HG02884 (cell line): ENCODE measurements around the gene ARSI.

Experiments
- ATAC-seq: cut with Tn5 transposase; IDR thresholded peaks from one replicate; pipeline ENCODE4 v1.9.1; 2021; ENCODE audit warnings: mild to moderate bottlenecking, moderate library complexity; ENCODE audit not compliant: unreplicated experiment

The ARSI gene

DNA sequence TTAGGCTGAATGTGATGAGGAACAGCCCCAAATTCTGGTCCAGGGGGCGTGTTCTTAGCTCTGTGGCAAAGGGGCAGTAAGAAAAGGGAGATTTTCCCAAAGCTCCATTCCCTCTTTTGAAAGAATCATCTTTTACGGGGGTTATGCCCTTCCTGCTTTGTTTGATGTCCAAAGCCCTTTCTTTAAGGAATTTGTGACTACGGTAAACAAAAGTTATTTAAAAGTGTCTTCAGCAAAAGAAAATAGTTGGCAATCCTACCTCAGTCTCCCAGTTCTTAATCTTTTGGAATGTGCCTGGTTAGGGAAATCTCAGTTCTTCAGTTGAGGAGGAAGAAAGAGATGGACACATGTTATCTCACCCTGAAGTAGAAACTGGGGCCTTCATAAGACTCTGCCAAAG, 24.4 kb upstream of the ARSI start:
- ATAC-seq: no peak

DNA sequence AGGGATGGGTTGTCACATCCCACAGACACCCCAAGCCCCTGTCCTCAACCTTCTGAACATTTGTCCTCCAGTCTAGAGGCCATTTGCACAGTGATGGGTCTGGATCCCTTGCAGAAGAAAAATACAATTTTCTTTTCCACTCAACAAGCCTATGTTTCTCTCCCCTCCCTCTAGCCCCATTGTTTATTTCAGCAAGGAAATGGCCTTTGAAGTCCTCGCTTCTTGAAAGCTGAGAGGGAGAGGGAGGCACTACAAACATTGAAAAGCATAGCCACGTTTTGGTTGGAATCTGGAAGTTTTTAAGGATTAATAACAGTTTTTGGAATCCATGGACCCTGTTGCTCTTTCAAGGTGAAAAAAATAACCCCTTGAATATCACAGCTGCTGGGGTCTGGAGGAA, 24.0 kb upstream of the ARSI start:
- no peak for ATAC-seq

DNA sequence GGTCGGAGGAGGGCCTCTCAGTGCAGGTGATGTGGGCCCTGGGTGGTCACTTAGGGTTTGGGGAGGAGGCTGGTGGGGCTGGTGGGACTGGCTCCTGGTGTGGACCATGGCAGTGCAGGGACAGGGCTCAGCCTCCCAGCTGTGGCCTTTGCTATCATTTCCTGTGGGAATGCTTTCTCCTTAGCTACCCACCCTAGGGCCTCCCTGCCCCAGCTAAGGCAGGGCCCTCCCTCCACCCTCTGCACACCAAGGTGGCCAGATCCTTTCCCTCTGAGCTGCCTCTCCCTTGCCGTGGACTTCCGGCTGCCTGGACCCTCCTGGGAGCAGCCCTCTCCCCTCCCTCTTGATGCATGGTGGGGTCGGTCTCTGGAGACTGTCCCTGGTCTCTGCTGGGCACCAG, 22.7 kb upstream of the ARSI start:
- no peak for ATAC-seq

DNA sequence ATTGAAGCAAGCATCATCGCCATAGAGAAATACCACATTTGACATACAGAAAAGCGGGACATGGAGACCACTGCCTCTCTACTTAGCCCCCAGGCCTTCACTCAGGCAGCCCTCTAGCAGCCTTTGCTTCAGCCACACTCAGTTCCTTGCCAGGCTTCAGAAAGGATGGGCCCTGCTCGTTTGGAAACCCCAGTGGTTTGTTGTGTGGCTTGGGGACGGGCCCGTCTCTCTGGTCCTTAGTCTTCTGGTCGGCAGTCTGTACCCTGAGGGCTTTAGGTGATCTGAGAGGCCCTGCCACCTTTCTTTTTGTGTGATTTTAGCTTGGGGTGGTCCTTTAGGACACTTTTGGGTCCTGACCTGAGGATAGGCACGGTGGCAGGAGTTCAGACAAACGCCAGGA, 21.1 kb upstream of the ARSI start:
- no peak for ATAC-seq

DNA sequence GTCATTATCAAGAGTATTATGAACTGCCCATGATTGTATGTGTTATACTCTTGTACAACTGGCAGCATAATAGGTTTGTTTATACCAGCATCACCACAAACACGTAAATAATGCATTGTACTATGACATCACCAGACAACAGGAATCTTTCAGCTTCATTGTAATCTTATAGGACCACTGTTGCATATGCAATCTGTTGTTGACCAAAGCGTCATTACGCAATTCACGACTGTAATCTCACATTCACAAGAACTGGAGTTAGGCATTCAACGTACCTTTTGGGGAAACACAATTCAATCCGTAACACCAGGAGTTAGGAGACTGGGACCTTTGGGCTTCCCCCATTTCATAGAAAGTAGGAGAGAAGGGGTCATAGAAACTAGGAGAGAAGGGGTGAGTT, 20.4 kb upstream of the ARSI start:
- no peak for ATAC-seq

DNA sequence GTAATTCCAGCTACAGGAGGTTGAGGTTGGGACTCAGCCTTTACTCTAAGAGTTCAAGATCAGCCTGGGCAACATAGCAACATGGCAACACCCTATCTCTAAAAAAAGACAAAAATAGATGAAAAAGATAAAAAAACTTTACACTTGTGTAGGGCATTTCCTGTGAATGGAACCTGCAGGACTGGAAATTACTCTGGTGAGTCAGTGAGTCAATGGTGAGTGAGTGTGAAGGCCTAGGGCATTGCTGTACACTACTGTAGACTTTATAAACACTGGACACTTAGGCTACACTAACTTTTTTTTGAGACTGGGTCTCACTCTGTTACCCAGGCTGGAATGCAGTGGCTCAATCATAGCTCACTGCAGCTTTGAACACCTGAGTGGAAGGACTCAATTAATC, 19.5 kb upstream of the ARSI start:
- ATAC-seq: no peak

DNA sequence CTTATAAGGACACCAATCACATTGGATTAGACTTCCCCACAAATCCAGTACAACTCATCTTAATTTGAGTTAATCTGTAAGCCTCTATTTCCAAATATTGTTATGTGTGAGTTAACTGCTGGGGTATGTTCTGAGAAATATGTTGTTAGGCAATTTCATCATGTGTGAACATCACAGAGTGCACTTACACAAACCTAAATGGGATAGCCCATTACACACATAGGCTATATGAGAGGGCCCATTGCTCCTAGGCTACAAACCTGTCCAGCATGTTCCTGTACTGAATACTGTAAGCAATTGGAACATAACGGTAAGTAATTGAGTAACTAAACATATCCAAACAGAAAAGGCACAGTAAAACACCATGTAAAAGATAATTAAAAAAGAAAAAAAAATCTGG, 19.1 kb upstream of the ARSI start:
- ATAC-seq: no peak

DNA sequence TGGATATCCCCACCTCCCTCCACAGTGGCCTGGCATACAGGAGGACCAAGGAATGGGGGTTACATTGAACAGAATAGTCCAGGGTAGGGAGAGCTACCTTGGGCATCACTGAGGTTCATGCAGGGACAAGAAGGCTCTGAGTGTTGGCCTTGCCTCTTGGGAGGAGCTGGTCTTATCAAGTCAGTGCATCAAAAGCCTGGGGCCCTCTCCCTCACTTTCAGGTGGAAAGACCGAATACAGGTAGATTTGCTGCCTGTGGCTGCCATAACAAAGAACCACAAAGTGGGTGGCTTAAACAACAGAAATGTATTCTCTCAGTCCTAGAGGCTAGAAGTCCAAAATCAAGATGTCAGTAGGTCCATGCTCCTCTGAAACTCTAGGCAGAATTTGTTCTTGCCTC, 18.5 kb upstream of the ARSI start:
- no peak for ATAC-seq

DNA sequence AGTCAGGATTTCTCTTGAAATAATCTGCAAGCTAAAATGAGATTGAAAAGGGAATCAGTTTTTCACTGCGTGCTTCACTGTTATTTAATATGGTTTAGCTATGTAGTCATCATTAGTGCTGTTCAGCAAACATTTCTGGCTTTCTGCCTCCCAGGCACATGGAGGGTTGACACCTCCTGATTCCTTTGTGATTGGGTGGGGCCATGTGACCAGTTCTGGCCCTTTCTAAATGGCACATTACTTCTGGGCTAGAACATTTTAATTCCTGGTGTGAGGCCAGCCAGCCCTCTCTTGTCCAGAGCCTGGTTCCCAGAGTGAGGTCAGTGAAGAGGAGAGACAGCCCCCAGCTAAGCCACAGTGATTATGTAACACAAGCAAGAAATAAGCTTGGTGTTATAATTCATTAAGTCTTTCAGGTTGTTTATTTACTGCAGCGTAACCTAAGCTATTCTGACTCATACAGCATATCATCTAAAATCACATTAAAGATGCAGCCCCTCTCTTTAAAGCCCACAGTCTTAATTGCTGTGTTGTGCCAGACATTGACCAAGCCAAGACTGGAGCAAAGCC, 17.4 kb upstream of the ARSI start:
- ATAC-seq: no peak

DNA sequence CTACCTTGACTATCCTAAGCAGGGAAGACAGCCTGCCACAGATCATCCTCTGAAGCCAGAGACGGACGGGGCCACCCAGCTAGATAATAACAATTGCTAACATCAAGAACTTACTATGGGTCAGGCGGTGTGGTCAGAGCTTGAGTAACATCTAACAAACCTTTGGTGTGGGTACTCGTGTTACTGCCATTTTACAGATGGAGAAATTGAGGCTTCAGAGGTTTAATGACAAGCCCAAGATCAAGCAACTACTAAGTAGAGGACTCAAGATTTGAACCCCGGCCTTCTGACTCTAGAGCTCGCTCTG, 16.7 kb upstream of the ARSI start:
- ATAC-seq: no peak

DNA sequence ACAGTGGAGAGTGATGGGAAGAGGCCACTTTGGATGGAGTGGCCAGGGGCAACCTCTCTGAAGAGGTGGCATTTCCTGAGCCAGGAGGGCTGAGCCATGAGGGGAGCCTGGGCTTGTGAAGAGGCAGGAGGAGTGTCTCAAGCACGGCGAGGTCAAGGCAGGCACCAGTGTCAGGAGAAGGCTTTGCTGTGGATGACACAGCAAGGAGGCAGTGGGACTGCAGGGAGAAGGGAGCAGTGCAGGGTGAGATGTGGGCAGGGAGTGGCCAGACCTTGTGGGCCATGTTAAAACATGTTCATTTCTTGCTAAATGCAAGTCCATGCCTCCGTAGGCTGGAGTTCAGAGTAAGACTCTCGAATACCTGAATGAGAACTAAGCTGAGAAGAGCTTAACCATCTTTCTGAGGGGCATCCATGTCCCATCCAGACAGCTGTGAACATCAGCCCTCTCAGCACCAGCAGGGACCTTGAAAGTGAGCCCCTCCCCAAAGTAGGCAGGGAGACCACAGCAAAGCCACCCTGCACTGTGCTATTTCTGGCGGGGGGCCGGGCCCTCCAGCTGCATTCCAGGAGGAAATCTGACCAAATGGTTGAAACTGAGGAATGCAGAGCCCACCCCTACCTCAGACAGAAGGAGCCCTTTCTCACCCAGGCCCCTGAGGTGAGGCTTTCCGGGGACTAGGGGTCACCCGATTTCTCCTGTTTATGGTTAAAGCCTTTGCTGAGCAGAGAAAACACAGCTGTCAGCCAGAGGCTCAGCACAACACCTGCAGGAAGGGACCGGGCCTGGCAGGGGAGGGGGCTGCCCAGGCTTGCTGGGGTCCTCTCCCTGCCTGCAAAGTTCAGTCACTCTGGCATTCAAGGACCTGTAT, 16.1 kb upstream of the ARSI start:
- ATAC-seq: no peak

DNA sequence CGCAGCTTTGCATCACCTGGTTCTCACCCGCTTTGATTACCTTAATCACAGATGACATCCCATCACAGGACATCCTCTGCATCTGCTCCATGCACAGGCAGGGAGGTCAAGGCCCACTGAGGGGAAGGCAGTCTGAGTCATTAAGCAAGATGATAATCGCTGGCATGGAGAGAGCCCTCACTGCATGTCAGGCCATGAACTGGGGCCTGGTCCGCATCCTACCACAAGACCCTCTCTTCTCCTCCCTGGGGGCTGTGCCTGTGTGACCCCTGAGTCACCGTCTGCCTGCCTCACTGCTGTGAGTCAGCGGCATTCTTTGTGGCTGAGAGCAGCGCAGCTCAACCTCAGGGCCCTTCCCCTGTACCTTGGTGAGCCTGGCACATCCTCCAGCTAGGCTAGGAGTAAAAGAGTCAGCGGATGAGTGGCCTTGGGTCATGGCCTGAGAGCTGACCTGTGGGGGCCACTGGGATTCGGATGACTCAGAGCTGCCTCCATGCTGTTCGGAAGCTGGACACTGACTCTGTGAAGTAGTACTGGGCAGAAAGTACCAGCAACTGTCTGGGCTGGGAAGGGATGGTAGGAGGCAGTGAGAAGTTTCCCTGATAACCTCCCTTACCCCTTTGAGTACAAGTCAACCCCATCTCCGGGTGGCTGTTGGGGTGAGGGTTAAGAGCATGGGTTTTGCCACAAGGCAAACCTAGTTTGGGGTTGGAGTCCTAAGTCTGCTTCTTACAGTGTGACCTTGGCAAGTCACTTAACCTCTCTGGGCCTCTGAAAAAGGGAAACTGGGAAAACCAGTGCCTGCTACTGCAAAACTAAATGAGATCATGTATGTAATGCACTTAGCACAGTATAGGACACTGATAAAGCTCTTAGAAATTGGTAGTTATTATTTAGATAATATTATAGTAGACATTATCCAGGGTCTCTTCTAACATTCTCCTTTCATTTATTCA, 14.6 kb upstream of the ARSI start:
- ATAC-seq: no peak

DNA sequence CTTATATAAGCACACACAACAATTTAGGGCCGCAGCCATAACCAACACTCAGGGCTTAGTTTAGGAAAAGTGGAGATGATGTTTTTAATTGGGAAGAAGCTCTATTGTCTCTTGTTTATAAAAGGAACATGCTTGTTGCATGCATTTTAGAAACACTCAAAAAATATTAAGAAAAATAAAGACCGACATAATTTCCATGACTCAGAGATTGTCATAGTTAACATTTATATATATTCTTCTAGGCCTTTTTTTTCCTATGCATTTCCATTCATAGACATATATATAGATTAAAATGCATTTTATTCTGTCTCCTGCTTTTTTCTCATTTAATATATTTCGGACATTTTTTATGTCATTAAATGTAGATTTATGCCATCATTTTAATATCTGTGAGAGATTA, 13.6 kb upstream of the ARSI start:
- ATAC-seq: no peak

DNA sequence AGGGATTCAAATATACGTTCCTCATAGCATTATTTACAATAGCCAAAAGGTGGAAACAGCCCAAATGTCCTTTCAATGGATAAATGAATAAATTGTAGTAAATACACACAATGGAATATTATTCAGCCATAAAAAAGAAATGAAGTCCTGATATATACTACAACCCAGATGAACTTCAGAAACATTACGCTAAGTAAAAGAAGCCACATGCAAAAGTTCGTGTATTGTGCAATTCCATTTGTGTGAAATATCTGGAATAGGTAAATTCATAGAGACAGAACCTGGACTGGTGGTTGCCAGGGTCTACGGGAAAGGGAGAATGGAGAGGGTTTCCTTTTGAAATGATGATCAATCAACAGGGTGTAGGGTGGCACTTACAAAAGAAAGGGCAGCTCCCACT, 12.5 kb upstream of the ARSI start:
- ATAC-seq: no peak

DNA sequence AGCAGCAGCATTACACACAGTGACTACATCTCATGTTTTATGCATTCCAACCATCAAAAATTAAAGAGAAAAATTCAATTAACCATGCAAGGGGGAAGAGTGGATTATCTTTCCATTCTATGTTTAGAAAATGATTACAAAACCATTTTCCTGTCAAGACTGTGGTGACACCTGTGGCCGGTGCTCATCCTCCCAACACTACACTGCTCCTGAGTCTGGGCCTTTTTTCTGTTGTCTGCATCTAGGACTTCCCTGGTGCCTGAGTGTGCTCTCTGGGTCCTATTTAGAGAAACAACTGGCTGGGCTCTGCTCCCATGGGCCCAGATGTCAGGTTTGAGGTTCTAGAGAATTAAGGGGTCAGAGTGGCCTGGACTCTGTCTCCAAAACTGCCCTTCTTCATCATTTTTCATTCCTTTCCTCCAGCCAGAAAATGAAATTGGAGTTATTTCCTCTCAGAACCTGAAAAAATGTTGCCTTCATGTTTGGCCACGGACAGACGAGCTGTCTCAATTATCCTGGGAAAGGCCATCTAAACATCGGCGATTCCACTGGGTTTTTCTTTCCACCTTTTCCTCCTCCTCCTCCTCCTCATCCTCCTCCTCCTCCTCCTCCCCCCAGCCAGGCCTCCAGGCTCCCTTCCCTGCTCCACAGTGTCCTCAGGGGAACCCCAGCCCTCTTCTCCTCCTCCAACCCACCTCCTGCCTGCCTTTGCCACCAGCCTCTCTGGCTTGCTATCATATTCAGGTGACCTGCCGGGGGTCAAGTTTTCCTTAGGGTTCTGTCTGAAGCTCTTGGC, 11.4 kb upstream of the ARSI start:
- ATAC-seq: no peak

DNA sequence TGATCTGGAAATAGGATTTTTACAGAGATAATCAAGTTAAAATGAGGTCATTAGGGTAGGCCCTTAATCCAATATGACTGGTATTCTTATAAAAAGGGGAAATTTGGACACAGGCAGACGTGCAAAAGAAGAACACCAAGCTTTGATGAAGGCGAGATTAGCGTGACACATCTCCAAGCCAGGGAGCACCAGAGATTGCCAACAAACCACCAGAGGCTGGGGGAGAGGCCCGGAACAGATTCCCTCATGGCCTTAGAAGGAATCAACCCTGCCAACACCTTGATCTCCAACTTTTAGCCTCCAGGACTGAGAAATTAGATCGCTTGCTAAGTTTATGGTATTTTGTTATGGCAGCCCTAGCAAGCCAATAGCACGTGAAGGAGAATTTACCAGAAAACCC, 10.8 kb upstream of the ARSI start:
- ATAC-seq: no peak

DNA sequence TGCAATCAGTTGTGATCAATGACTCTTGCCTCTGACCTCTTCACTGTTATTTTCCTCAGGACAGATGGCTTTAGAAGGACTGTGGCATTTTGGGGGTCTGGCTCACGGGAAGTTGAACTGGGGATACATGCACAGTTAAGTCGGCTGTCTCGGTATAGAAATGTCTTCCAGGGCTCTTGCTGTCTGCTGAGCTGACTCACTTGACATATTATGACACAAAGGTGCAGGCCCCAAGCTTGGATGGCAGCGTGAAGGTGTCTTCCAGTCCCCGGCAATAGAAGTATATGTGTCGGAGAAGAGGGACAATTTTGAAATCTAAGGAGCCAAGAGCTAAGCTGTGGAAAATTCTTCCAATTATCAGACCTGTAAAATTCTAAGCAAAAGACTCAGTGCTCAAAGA, 9.8 kb upstream of the ARSI start:
- ATAC-seq: no peak

DNA sequence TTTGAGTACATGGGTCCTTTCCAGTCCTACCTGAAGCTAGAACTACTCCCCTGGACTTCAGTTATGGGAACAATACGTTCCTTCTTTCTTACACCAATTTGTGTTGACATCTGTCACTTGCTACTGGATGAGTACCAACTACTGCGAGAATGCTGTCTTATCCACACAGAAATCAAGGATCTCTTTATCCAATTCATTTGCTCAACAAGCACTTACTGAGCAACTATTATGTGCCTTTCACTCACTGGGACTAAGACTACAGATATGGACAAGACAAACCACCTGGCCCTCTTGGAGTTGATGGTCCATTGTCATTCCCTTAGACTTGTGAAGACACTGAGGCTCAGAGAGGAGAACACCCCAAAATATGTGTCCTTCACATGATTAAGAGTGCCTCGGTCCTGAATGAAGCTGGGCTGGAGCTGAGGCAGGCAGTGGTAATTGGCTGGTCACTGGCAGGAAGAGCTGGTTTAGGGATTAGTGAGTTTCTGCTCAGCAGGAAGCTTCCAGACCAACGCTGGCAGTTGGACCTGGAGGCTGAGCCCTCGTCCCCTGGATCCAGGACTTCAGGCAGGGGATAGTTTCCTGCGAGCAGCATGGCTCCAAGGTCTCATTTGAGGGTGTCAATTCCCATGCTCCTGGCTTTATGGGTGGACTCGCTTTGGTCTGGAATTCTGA, 8.4 kb upstream of the ARSI start:
- ATAC-seq: no peak

DNA sequence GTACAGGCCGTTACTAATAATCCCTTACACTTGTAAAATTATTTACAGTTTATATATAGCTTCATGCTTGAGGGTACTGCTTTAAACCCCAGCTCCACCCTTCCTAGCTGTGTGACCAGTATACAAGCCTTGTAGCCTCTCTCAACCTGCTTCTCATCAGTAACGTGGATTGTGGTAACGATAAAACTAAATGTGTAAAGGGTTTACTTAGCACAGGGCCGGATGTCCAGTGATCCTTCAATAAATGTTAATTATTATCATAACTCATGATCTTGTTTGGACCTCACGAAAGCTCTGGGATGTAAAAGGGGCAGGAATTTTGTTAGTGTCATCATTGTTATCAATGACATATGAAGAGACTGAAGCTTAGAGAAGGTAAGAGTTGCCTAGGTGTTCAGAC, 7.5 kb upstream of the ARSI start:
- ATAC-seq: no peak

DNA sequence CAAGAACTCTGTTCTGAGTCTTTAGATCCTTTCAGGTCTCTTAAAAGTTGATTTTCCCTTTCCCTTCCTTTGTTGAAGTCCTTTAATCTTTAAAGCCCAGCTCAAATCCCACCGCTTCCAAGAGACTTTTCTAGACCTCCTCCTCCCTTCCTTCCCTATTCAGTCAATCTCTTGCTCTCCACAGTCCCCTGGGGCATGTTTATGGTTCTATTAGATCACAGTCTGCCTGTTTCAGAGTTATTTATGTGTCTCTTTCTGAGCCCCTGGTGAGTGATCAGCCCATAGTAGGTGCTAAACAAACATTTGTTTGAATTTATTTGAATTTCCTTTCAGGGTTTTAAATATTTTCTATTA, 7.2 kb upstream of the ARSI start:
- ATAC-seq: no peak
